HG03060 (cell line): ENCODE data around the gene MTHFS.
A peak's percentile ranks its signal among the peaks of the same experiment; 100 is the strongest.

ENCODE experiments used
- ATAC-seq: cut with Tn5 transposase; IDR thresholded peaks from one replicate; pipeline ENCODE4 v1.9.1; 2021; ENCODE audit warnings: low read depth, moderate number of reproducible peaks; ENCODE audit not compliant: unreplicated experiment

MTHFS gene

GRCh38 chr15:79881254-79881653 lies 15.6 kb downstream of the MTHFS start:
- no peak for ATAC-seq

DNA sequence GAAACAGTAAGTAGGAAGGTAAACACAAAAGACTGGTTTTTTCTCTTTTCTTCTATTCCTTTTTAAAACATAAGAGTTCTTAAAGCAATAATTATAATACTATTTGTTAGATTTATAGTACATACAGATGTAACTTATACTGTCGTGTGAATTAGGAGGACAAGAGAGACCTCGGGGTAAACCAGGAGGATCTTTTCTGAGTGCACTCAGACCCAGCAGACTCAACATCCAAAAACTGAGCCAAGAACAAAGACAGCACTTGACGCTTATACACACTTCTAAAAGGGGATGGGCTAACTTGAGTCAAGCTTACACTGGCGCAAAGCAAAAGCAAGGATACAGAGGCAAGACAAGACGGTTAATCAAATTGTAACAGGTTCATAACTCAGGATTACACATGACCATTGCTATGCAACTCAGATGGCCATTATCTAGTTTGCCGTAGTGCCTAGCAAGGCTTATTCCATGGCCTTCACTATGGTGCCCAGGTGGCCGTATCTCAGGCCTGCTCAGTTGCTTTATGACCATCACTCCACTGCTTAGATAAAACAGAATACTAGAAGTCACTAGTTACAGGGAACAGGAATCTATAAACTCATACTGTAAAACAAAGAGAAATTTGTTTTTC lies 18.6 kb downstream of the MTHFS start:
- ATAC-seq: no peak

DNA sequence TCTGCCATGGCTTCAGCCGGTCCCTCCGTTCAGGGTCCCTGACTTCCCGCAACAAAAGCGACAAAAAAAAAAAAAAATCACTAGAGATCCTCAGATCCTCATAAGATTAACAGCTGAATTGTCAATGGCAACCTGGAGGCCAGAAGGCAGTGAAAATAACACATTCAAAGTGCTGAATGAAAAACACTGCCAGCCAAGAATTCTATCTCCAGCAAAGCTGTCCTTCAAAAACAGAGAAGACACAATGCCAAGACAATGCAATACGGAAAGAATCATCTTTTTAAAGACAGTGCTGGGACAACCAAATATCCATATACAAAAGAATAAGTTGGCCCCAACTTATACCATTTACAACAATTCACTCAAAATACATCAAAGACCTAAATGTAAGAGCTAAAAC lies 21.6 kb downstream of the MTHFS start:
- no peak for ATAC-seq

- no peak for ATAC-seq
These were observed 22.6 kb downstream of the MTHFS start for GRCh38 chr15:79874242-79874641.

- no peak for ATAC-seq
These were observed 24.3 kb downstream of the MTHFS start for GRCh38 chr15:79872358-79873017.

DNA sequence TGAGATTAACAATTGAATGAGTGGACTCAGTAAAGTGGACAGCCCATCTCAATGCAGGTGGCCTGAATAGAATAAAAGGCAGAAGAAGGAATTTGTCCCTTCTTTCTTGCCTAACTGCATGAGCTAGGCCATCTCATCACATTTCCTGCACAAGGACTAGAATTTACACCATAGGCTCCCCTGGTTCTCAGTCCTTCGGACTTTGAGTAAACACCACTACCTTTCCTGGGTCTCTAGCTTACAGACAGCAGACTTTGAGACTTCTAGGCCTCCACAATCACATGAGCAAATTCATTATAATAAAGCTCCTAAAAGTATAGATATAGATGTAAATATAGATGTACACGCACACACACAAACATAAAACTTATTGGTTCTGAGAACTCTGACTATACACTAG lies 28.3 kb downstream of the MTHFS start:
- no peak for ATAC-seq

DNA sequence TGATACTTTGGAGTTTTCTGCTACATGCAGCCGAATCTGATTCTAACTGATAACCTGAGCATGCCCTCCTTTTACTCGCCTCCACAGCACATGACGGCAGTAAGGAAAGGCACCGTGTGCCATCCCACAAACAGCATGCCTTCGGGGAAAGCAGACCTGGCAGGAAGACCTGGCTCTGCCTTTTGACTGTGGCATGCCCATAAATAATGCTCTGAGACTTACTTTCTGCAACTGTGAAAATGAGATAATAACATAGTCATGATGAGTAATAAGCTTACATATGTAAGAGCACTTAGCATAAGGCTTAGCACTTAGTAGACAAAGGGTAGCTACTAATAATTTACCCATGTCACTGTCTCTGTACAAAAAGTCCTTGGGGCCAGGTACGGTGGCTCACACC lies 32.9 kb downstream of the MTHFS start:
- no peak for ATAC-seq

DNA sequence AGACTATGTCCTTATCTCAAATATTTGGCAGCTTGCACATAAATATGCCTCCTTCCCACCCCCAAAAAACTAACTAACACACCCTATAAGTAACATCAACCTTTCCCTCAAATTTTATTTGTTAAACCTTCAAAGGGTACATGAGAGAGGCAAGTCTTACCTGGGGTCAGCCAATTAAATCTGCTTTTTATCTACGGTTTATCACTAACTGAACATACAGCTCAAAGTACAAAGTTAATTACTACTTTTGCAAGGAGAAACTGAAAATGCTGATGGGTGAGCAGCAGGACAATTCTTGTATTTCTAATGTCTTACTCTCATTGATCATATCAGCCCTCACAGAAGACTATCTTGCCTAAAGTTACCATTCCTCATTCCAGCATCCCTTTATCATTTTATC lies 34.6 kb downstream of the MTHFS start:
- ATAC-seq: no peak

GRCh38 chr15:79860661-79861060 lies 36.2 kb downstream of the MTHFS start:
- ATAC-seq: no peak

GRCh38 chr15:79858469-79858868 lies 38.3 kb downstream of the MTHFS start:
- no peak for ATAC-seq

DNA sequence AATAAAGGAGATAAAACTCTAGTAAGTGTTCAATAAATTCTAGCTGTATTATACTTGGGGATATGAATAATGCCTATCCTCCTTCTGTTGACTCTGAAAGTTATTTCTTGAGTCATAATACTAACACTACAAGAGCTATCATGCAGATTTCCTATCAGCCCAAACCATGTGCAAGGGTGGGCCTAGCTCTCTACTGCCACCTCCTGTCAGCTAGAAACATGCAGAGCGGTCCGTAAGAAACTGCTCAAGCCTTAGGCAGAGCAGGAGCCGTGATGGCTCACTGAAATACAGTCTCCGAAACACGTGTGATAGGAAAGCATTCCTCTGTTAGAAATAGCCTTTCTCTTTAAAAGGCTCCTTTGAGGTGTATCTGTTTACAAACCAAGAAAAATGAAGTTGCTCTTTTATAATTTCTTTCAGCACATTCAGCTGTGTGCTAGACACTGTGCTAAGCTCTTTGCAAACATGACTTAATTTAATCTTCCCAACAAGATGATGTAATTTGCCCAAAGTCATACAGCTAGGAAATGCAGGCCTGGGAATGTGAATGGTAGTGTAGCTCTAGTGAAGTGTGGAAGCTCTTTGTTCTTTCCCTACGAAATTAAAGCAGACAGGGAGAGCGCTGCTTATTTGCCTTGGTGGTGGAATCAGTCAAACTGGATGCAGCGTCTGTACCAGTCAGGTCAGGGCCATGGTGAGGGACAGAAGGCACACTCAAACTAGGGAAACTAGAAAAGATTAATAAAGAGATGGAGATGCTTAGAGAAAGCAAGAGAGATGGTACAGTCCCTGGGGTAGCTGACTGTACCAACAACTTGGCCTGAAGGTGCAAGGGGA lies 43.1 kb downstream of the MTHFS start:
- peak; percentile 88 for ATAC-seq

- ATAC-seq: no peak
These were observed 47.0 kb downstream of the MTHFS start for GRCh38 chr15:79849789-79850188.

GRCh38 chr15:79846539-79846938 lies 50.3 kb downstream of the MTHFS start:
- ATAC-seq: no peak

DNA sequence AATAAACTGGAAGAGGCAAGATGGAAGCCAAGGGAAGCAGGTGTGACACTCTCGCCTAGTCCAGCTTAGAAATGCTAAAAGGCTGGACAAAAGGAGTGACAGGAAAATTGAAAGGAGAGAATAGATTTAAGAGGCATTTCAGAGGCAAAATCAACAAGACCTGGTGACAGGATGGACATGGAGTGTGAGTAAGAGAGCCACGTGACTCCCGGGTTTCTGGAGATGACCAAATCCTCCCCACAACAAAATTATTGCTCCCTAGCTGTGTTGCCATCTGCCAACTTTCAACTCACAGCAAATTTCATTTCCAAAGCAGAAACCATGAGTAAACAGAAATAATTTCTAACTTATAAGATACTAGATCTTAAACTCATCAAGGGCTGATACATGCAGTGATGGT lies 52.6 kb downstream of the MTHFS start:
- ATAC-seq: no peak

DNA sequence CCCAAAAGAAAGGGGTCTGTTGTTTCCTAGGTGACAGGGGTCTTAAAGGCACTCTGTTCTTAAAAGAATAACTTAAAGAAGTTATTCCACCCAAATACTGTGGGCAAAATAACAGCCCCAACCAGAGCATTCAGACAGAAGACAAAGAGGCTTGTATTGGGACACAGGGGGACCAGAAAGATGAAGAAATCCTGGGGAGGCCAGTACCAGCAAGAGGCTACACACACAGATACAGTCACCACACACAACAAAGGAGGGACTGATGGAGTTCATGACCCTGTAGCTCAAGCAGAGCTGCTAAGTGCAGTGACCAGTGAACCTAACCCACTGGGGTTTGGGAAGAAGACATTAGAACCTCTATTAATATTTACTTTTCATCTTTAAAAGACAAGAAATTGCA lies 59.0 kb downstream of the MTHFS start:
- ATAC-seq: no peak

DNA sequence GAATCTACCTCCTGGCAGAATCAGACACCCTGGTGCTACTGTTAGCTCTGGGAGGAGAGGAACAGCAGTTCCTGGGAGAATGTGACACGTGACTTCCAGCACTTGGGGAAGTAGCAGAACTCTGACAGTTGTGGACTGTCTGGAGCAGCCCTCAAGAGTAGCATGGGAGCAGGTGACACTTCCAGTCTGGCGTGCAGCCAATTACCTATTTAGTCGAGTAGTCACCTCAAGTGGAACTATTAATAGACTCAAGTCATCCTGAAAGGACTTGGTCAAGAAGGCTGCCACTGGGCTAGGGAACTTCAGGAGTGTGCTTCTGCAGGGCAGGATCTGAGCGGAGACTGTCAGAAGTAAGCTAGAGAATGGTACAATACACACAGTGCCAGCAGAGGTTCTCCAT lies 62.3 kb downstream of the MTHFS start:
- ATAC-seq: no peak

GRCh38 chr15:79832367-79833120 lies 64.3 kb downstream of the MTHFS start:
- no peak for ATAC-seq

DNA sequence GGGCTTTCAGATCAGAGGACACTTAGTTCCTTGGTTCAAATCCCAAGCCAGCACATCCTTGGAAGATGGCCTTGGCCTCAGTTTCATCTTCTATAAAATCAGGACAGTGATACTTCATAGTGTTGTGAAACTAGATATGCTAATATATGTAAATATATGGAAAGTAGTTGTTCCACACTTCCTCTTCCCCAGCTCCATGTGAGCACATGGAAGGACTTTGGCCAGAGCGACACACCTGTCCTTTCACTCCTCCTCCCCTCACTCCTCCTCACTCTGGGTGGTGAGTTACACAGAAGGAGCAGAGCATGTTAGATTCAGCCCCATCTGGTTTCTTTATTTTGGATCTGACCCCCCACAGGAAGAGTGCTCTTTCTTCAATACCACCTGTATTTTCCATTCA lies 65.2 kb downstream of the MTHFS start:
- no peak for ATAC-seq

GRCh38 chr15:79829950-79830349 lies 66.9 kb downstream of the MTHFS start:
- no peak for ATAC-seq

DNA sequence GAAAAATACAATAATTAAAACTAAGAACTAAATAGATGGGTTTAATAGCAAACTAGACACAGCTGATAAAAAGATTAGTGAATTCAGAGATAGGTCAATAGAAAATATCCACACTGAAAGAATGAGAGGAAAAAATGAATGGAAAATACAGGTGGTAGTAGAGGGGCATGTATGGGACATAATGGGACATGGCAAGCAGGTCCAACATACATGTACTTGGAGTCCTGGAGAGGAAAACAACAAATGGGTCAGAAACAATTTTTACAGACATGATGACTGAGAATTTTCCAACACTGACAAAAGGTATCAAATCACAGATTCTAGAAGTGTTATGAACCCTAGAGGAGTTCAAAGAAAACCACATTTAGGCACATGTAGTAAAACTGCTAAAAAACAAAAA lies 68.4 kb downstream of the MTHFS start:
- ATAC-seq: no peak

- no peak for ATAC-seq
These were observed 70.0 kb downstream of the MTHFS start for GRCh38 chr15:79826800-79827199.
